PC-3 (cell line): Measurements from ENCODE around the gene TSPAN9. TPM values are rescaled to one million over a fixed set of nuclear protein-coding genes. Genes with fewer than 3 reads are reported as not detected.

Source experiments
- ATAC-seq: fragments of 200-7000 bp; cut with Tn5 transposase; 2 replicates; pipeline ENCODE4 v1.9.1; 2020; ENCODE audit warnings: mild to moderate bottlenecking, moderate library complexity
- BruUV-seq: library from RNA; stranded (reverse); fragments of 400-500 nt; replicated peaks from 2 replicates; lab custom pipeline; 2021; lab: Mats Ljungman, UMichigan
- CTCF ChIA-PET: fragments of 300-600 bp; sonication (Branson Sonifier 250); formaldehyde crosslinking; loops from one replicate; lab custom pipeline; 2022; ENCODE audit warnings: antibody characterized with exemption; lab: Charles Lee
- POLR2A ChIA-PET: fragments of 300-600 bp; sonication (Branson Sonifier 250); formaldehyde crosslinking; loops from one replicate; lab custom pipeline; 2022; ENCODE audit warnings: antibody characterized with exemption; ENCODE audit not compliant: unreplicated experiment; lab: Charles Lee
- DNase-seq: peaks from one replicate; pipeline ENCODE4 v3.0.0-alpha.2; 2015
- H2AFZ ChIP-seq: fragments of 300-600 bp; sonication (generic); 2 replicates; pipeline ENCODE4 v1.6.0; 2016; ENCODE audit warnings: antibody characterized with exemption, low read length
- H3F3A ChIP-seq: fragments of 300-600 bp; sonication (generic); one replicate; pipeline ENCODE4 v1.6.0; 2017; ENCODE audit warnings: antibody characterized with exemption, low read length, control low read depth, mild to moderate bottlenecking; ENCODE audit not compliant: unreplicated experiment
- H3K27ac ChIP-seq: fragments of 300-600 bp; sonication (generic); 2 replicates; pipeline ENCODE4 v1.5.1; 2016; ENCODE audit warnings: mild to moderate bottlenecking, low read length
- H3K27me3 ChIP-seq: fragments of 300-600 bp; sonication (generic); 2 replicates; pipeline ENCODE4 v1.6.1; 2016; ENCODE audit warnings: low read length, mixed read lengths
- H3K36me3 ChIP-seq: fragments of 300-600 bp; sonication (generic); 2 replicates; pipeline ENCODE4 v1.6.1; 2016; ENCODE audit warnings: low read depth, mixed run types, low read length, mixed read lengths
- H3K4me1 ChIP-seq: fragments of 300-600 bp; sonication (generic); 2 replicates; pipeline ENCODE4 v1.5.1; 2016; ENCODE audit warnings: low read length; ENCODE audit not compliant: insufficient read depth
- H3K4me2 ChIP-seq: fragments of 300-600 bp; sonication (generic); 2 replicates; pipeline ENCODE4 v1.6.0; 2016; ENCODE audit warnings: low read length
- H3K4me3 ChIP-seq: fragments of 300-600 bp; sonication (generic); 2 replicates; pipeline ENCODE4 v1.5.1; 2016; ENCODE audit warnings: mild to moderate bottlenecking, low read length, mixed read lengths
- H3K79me2 ChIP-seq: fragments of 300-600 bp; sonication (generic); 2 replicates; pipeline ENCODE4 v1.6.1; 2017; ENCODE audit warnings: low read length, mixed read lengths
- H3K9ac ChIP-seq: fragments of 300-600 bp; sonication (generic); 2 replicates; pipeline ENCODE4 v1.6.0; 2016; ENCODE audit warnings: mild to moderate bottlenecking, low read length
- H3K9me2 ChIP-seq: fragments of 300-600 bp; sonication (generic); replicated peaks from 2 replicates; pipeline ENCODE4 v1.6.1; 2016; ENCODE audit warnings: mixed run types, low read length, mixed read lengths
- H3K9me3 ChIP-seq: fragments of 300-600 bp; sonication (generic); 2 replicates; pipeline ENCODE4 v1.6.1; 2016; ENCODE audit warnings: low read length, mixed read lengths
- H4K20me1 ChIP-seq: fragments of 300-600 bp; sonication (generic); 2 replicates; pipeline ENCODE4 v1.6.1; 2016; ENCODE audit warnings: low read length, mixed read lengths
- EZH2 ChIP-seq: fragments of 300-600 bp; sonication (generic); IDR thresholded peaks from one replicate; pipeline ENCODE4 v1.6.1; 2017; ENCODE audit warnings: antibody characterized with exemption, mild to moderate bottlenecking, low read length; ENCODE audit not compliant: unreplicated experiment
- EZH2phosphoT487 ChIP-seq: fragments of 300-600 bp; sonication (generic); IDR thresholded peaks from 2 replicates; pipeline ENCODE4 v1.6.1; 2018; ENCODE audit warnings: mild to moderate bottlenecking, antibody characterized with exemption, low read length, borderline replicate concordance
- intact Hi-C: fragments of 100-400 bp; cut with micrococcal nuclease; formaldehyde crosslinking; loops from 2 replicates; pipeline ENCODE4 v1.9.0; 2023
- total RNA-seq: library from RNA; depleted of rRNA; stranded (reverse); fragments of >200 nt; gene quantifications from 2 replicates; pipeline ENCODE4 v1.2.3, GENCODE V29; 2014
- TF ChIP-seq, protein P1 (sequence below): fragments of 300-600 bp; sonication (generic); conservative IDR thresholded peaks from 2 replicates; pipeline ENCODE4 v1.5.1; 2017; ENCODE audit warnings: antibody characterized with exemption, low read depth, mild to moderate bottlenecking, low read length

TSPAN9 gene
- total RNA-seq, 1 experiment from 2014 or later = 6.2 TPM

DNA sequence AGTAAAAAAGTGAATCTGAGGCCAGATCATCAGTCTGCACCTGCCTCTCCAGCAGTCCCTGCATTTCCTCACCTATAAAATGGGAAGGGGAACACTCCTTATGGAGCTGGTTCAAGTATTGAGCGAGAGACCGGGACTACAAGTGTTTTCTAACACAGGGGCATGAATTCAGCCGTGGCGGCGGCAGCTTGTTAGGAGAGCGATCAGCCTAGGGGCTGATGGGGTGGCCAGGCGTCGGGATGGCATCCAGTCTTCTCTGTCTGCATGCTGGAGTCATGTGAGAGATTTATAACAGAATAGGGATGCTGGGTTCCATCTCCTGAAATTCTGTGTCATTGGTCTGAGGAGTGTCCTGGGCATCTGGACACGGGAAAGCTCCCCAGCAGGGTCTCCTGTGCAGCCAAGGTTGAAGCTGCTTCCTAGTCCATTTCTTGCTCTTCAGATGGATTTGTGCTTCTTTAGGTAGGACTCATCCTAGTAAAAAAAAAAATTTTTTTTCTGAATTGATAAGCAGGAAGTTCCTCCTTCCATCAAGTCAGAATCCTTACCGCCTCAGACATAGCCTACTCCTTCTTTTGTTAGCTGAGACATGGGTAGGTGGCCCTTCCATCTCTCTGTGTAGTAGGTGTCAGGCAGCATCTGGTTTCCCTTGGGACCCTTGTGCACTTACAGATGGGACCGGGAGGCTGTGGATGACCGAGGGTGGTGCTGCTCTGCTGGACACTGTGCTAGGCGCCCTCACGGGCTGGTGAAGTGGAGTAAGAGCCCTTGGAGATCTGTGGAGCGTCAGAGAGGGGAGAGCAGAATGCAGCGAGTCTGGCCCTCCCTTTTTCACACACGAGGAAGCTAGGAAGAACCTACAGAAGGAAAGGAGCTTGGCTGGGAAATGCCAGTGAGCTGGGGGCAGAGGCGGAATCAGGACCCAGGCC is 146.7 kb downstream of the TSPAN9 start:
- BruUV-seq = no TSS peak
- Histone ChIP-seq H3K4me1 (no peaks in the 10 kb centered on the region), H3K4me2 (no peak overlapping the region), H3F3A (no peaks in the 10 kb centered on the region), H3K9me2 (no peaks in the 10 kb centered on the region), H3K9me3 (no peaks in the 10 kb centered on the region), H3K4me3 (no peak overlapping the region), H3K9ac (no peak overlapping the region), H2AFZ (no peak overlapping the region), H4K20me1 (no peaks in the 10 kb centered on the region), H3K27me3 (no peaks in the 10 kb centered on the region), H3K36me3 (no peaks in the 10 kb centered on the region), H3K79me2 (no peaks in the 10 kb centered on the region), H3K27ac (no peak overlapping the region)
- ChIA-PET CTCF (no interaction called here), POLR2A (no interaction called here)
- TF ChIP-seq EZH2phosphoT487 (no peak), EZH2 (no peak)
- TF ChIP-seq, protein P1, sequence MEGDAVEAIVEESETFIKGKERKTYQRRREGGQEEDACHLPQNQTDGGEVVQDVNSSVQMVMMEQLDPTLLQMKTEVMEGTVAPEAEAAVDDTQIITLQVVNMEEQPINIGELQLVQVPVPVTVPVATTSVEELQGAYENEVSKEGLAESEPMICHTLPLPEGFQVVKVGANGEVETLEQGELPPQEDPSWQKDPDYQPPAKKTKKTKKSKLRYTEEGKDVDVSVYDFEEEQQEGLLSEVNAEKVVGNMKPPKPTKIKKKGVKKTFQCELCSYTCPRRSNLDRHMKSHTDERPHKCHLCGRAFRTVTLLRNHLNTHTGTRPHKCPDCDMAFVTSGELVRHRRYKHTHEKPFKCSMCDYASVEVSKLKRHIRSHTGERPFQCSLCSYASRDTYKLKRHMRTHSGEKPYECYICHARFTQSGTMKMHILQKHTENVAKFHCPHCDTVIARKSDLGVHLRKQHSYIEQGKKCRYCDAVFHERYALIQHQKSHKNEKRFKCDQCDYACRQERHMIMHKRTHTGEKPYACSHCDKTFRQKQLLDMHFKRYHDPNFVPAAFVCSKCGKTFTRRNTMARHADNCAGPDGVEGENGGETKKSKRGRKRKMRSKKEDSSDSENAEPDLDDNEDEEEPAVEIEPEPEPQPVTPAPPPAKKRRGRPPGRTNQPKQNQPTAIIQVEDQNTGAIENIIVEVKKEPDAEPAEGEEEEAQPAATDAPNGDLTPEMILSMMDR = no peak
- DNase-seq = no peak
- intact Hi-C loops = no loop called here
- no peak for ATAC-seq

DNA sequence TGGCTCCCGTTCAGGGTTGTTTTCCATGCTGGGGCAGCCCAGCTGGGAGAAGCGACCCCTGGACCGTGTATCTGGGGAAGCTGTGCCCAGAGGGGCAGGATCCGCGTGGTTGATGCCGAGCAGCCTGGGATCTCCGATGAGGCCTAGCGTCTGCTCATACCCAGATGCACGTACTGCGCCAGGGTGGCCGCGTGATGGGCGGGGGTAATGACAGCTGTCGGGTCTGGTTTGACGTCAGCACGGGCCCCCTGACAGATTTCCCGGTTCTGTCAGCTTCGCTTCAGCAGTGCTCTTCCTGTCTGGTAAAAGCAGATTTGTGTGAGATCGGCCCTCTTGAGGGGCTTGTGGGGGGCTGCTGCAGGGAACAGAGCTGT is 147.3 kb downstream of the TSPAN9 start:
- Histone ChIP-seq H3K4me3 (no peak overlapping the region), H3K9me2 (no peaks in the 10 kb centered on the region), H4K20me1 (no peaks in the 10 kb centered on the region), H3K27ac (no peak overlapping the region), H3K27me3 (no peaks in the 10 kb centered on the region), H3K4me1 (no peaks in the 10 kb centered on the region), H3F3A (no peaks in the 10 kb centered on the region), H3K79me2 (no peaks in the 10 kb centered on the region), H2AFZ (no peak overlapping the region), H3K36me3 (no peaks in the 10 kb centered on the region), H3K4me2 (no peak overlapping the region), H3K9me3 (no peaks in the 10 kb centered on the region), H3K9ac (no peak overlapping the region)
- ChIA-PET POLR2A (no interaction called here), CTCF (no interaction called here)
- no TSS peak for BruUV-seq
- intact Hi-C loops = no loop called here
- TF ChIP-seq, protein P1 = no peak
- TF ChIP-seq EZH2phosphoT487 (no peak), EZH2 (no peak)
- ATAC-seq = no peak
- no peak for DNase-seq

DNA sequence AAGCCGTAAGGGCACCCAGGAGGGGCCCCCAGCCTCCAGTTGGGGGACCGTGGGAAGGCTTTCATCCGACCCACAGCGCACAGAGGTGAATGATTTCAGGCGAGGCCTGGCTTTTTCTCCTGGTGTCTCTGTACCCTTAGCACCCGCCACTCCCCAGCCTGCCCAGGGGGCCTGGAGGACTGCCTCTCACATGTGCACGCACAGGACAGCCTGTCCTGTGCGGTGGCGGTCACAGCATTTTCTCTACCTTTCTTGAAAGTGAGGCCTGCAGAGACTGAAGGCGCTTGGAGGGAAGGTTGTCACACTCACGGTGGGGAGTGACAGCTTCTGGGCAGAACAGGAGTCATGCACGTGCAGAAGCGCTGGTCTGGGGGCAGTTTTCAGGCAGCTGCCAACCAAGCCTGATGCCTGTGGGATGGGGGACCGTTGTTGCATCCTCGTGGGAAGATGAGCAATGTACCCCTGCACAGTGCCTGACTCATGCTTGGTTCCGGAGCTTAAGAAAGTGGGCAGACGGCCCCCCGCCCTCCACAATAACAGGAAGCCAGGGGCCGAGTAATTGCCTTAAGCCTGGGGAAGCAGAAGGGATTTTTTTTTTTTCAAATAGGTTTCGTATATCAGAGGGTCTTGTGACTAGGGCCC is 148.1 kb downstream of the TSPAN9 start:
- no peaks in the 10 kb centered on the region for H4K20me1 ChIP-seq
- H3K9me3 ChIP-seq = no peaks in the 10 kb centered on the region
- intact Hi-C loops = no loop called here
- H3K4me3 ChIP-seq = no peak overlapping the region
- BruUV-seq = no TSS peak
- no peak overlapping the region for H2AFZ ChIP-seq
- H3K27me3 ChIP-seq = no peaks in the 10 kb centered on the region
- no peak overlapping the region for H3K9ac ChIP-seq
- CTCF ChIA-PET = no interaction called here
- no peak overlapping the region for H3K27ac ChIP-seq
- H3K4me1 ChIP-seq = no peaks in the 10 kb centered on the region
- H3F3A ChIP-seq = no peaks in the 10 kb centered on the region
- no peaks in the 10 kb centered on the region for H3K36me3 ChIP-seq
- DNase-seq (no peak), ATAC-seq (no peak)
- POLR2A ChIA-PET = no interaction called here
- H3K4me2 ChIP-seq = no peak overlapping the region
- no peak for TF ChIP-seq EZH2
- TF ChIP-seq, protein P1 = no peak
- H3K79me2 ChIP-seq = no peaks in the 10 kb centered on the region
- no peaks in the 10 kb centered on the region for H3K9me2 ChIP-seq
